Measurements from ENCODE around the gene STIM2.
A peak's percentile ranks its signal among the peaks of the same experiment; 100 is the strongest.

The STIM2 gene

DNA sequence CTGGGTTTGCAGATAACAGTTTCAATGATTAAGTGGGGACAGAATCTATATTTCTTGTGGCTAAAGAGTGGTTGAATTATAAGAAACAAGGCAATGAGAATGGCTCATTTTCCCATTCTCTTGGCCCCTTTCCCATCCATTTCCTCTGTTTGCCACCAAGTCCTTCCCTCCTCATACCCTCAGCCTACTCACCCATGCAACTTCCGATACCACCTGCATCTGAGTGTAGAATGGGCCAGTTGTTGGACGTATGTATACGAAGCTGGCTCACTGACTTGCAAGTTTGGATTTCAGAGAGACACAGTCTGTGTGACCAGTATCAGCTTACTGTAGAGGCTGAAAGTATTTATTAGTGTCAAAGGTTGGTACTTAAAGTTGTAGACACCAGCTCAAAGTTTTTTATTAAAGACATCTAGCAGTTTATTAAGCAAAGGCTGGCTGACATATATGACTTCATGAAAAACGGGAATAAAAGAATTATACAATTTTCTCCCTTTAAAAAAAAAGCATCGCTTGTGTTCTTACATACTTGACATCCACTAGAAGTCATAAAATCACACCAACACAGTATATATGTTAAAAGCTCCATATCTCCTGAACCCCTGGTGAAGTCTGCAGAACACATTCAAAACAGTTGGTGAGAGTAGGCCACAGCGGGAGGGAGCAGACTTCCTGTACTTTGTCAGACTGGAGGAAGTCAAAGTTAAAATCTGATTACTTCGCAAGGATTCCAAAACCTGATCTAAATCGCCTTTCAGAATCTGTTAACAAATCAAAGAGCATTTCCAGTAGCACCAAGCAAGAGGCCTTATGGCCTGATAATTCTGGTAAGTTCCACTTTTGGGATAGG, 22.4 kb upstream of the STIM2 start:
- no peak for DNase-seq

DNA sequence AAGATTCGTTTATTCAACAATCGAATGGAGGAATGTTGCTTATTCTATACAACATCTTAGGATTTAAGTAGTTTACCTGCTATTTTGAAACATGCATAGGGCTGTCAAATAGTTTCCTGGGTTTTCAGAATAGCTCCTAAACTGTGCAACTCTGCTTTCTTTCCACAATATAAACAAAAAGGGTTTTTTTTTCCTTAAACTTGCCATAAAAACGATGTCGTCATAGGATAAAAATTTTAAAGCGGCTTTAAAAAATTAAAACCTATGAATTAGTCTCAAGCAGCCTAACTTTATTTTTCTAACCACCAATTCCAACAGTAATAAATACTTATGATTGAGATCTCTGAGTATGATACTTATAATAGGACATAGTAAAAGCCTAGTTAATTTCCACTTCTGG, 21.6 kb upstream of the STIM2 start:
- DNase-seq, result no peak

DNA sequence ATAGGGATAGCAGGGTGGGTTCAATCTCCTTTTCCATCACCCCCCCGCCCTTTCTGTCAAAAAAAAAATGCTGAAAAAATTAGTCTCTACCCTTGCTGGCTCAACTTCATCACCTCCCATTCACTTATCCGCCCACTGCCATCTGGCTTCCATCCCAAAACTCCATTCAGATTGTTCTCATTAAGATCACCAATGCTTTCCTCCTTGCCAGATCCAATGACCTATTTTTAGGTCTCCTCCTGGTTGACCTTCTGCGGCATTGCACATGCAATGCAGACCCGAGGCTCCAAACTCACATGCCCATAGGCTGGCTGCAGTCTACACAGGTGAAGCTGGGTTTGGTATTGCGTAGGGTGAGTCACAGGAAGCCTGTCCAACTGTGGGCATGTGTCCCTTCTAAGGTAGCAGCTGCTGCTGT, 21.1 kb upstream of the STIM2 start:
- no peak for DNase-seq

DNA sequence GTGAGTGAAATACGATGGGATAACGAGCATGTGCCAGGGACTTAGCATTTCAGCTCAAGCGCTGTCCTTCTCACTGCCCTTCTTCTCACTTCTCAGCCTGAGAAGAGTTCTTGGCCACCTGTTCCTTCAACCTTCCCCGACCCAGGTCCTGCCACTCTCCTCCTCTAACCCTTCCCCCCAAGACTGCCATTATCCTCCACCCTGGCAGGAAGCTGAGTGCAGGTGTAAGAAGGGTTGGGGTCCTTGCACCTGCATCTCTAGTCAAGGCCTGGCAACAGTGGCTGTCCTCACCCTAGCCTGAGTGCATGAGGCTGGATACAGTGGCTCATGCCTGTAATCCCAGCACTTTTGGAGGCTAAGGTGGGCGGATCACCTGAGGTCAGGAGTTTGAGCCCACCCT, 19.9 kb upstream of the STIM2 start:
- no peak for DNase-seq

DNA sequence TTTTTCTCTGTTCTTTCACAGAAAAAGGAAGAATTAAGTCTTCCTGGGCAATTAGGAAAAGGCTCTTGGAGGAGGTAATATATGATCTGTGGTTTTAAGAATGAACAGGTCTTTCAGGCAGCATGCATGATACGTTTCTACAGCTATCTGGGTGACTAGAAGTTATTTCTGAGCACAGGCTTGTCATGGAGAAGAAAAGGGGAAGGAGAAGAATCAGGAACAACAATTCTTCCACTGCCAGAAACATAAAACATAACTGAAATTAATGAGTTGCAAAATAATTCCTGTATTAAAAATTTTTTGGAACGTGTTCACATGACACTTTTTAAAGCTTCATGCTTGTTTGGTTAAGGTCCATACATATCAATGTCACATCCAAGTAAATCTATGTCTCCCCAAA, 17.7 kb upstream of the STIM2 start:
- DNase-seq, result no peak

DNA sequence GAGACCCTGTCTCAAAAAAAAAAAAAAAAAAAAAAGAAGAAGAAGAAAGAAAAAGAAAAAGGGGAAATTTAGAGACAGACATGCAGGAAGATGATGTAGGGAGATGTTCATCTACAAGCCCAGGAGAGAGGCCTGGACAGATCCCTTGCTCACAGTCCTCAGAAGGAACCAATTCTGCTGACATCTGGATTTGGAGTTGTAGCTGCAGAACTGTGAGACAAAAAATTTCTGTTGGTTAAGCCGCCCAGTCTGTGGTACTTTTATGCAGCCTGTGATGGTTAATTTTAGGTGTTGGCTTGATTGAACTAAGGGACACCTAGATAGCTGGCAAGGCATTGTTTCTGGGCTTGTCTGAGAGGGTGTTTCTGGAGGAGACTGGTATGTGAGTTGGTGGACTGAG, 10.1 kb upstream of the STIM2 start:
- DNase-seq, result no peak

DNA sequence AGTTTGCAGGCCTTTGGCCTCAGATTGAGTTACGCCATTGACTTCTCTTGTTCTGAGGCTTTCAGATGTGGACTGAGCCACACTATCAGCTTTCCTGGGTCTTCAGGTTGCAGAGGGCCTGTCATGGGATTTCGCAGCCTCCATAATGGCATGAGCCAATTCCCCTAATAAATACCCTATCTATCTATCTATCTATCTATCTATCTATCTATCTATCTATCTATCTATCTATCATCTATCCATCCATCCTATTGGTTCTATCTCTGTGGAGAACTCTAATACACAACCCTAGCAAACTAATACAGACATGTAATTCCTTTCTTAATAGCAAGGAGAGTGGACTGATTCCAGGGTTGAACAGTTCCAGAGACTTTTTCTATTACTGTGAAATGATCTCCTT, 9.5 kb upstream of the STIM2 start:
- DNase-seq, result no peak

DNA sequence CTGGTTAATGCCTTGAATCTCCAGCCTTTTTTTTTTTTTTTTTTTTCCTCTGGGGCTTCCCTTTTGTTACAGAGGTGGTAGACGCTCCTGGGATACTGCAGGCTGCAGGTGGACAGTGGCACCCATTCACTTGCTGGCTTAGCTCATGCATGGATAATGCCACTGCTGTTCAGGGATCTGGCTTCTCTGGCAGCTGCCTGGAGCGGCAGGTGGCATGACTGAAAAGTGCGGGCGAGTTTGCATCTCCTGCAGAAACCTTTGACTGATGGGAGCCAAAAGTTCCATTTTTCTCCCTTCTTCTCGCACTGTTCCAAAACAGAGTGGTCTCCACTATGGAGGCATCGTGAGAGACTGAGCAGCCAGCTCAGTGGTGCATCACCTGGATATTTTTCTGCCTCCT, 5.9 kb upstream of the STIM2 start:
- no peak for DNase-seq

DNA sequence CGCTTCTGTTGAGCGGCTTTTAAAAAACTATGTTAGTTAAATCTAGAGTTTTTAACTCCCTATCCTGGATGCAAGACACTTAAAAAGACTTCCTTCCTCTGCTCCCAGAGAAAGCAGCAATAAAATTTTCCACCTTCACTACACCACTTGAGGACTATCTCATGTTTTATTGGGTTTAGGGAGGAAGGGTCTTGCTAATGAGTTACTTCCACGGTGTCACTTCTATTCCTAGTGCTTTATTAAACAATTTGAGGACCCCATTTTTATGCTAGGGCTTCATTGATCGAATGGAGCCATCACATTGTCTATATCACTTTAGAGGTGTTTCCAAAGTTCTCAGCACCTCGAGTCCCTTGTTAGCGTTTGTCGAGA, 3.7 kb upstream of the STIM2 start:
- no peak for DNase-seq

DNA sequence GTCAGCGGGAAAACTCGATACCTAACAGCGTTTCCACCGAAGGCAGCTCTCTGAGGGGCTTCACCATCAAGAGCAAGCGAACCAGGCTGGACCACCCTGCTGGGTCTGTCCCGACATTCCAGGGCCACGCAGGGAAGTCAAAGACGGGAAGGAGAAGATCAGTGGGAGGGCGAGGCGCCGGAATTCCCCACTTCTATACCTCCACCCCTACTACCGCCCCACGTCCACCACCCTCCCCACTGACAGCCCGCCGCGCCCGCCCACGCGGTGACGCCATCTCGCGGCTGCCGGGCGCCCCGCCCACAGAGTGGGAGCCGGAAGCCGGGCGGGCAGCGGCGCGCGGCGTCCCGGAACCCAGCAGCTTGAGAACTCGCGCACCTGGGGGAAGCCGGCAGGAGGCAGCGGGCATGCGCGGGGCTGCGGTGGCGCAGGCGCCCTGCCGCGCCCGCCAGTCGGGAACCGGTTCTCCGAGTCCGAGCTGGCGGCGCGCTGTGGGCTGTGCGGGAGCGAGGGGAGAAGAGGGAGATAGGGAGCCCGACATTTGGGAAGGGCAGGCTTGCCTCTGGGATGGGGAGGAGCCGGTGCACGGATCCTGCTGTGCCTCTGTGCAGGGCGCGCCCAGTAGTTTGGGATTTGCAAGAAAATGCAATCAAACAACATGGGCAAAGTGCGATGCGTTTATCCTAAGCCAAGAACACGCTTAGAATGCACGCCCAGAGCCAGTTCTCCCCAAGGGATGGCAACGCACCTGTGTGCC, 3.2 kb upstream of the STIM2 start:
- DNase-seq, result peak; percentile 94

DNA sequence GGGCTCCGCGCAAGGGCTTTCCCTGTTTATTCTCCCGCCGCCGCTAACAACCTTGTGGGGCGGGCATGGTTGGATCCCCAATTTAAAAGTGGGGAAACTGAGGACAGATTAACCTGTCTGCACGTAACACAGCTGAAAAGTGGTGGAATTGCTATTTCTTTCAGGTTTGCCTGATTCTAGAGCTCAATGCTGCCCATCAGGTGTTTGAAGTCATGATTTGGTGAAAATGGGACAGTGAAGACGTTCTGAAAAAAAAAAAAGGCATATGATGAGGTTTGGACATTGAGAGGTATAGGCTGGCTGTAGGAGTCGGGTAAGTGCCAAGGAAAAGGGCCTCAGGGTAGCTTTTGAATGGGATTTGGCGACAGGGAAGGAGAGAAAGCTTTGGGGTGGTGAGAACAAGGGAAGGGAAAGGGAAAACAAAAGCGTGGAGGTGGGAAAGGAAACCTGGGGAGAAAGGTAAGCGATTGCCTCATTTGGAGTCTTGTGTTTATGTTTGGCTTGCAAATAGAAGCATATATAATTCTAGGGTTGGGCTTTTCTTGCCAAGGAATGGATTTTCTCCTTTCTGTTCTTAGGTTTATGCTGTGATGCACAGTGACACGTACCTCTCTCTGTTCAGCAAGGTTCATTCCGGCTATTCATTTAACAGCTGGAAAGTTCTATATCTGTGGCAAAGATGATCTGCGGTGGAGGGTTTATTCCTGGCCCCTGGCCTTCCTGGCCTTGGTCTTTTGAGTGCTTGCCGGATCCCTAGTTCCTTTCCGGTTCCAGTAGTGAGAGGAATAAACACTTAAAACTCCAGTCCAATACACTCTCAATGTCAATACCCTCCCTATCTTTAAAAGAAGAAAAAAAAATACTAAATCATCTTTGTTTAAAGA, 2.4 kb upstream of the STIM2 start:
- no peak for DNase-seq

DNA sequence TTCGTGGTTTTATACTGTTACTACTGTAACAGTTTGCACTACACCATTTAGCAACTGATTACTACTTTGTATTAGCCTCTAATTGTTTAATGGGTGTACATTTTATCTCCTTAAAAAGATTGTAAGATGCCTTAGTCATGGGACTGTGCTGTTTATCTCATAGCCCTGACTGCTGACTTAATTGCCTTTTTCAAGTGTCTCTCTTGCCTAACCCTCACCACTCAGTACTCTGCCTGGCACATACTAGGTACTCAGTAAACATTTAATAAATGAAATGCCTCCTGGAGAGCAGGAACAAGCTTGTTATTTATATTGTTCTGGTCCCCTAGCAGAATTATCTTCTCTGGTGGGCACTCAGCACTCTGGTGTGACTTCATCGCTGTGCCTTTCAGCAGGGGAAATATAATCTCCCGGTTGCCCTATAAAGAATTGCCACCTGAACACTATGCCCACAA, 1.7 kb upstream of the STIM2 start:
- DNase-seq, result no peak

DNA sequence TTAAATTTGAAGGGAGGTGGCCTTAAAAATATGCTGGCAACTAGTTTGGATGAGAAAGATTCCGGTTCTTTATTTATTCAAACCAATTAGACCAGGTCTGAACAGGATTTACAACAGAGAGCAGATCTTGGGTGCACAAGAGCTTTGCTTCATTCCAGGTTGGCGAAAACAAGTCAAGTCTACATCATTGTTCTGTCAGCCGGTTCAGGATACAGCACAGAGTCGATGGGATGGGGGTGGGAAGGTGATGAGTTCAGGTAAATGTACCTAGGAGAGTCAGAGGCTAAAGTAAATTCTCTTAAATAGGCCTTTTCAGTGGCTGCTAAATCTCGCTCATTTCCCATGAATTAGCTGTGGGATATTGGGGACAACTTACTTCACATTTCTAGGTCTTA, 882 bp upstream of the STIM2 start:
- no peak for DNase-seq

DNA sequence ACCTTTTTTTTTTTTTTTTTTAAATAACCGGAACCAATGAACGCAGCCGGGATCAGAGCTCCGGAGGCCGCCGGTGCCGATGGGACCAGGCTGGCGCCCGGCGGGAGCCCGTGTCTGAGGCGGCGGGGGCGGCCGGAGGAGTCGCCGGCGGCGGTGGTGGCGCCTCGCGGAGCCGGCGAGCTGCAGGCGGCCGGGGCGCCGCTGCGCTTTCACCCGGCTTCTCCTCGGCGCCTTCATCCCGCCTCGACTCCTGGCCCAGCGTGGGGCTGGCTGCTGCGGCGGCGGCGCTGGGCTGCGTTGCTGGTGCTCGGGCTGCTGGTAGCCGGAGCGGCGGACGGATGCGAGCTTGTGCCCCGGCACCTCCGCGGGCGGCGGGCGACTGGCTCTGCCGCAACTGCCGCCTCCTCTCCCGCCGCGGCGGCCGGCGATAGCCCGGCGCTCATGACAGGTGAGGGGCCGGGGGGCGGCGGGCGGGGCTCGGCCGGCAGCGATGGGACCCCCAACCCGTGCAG, 337 bp downstream of the STIM2 start:
- peak; percentile 59 for DNase-seq

DNA sequence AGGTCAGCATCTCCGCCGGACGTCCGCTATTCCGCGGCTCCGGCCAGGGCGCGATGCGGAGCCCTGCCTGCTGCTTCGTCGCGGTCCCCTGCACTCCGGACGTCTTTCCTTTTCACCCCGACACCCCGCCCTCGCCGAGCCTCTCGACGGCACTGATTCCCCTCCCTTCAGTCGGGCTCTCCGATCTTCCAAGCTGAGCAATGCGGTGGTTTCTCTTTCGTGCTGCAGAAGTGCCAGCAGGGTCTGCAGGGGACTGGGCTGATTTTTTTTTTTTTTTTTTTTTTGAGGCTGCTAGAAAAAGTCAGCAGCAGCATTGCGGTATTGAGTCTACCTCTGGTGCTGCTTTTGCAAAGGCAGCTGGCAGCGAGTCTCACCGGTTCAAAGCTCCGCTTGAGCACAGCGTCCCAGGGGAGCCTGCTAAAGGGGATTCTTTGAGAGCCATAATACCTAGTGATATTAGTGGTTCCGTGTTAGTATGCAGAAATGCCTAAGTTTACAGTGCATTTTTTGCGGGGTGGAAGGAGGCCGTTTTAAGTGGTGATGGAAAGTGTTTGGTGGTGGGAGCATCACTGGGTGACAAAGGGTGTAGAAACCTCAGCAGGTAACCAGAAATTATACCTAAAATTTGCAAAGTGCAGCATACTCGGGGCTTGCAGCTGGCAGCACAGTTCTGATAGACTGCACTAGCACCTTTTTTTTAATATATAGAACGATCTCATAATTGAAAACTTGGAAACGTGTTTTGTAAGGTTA, 969 bp downstream of the STIM2 start:
- DNase-seq, result peak; percentile 76

DNA sequence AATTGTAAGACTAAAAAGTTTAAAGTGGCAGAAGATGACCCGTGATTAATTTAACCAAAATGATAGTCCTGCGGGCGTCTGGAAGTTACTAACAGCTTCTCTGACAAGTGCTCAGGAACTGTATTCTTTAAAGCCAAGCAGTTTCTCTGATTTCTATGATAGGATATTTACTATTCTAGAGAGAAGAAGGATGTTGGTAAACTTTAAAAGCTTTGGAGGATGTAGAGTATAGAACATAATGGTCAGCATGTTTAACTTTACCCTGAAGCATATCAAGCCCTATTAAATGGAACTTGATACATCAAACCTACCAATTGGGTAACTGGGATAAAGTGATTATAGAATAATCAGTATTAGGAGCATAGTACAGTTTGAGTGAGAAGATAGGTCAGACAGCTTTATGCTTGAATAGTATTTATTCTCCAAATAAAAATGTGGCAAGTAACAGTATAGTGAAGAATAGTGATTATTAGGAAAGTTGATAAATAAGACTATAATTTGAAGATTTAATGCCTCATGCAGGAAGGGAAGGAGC, 1.8 kb downstream of the STIM2 start:
- DNase-seq, result no peak

DNA sequence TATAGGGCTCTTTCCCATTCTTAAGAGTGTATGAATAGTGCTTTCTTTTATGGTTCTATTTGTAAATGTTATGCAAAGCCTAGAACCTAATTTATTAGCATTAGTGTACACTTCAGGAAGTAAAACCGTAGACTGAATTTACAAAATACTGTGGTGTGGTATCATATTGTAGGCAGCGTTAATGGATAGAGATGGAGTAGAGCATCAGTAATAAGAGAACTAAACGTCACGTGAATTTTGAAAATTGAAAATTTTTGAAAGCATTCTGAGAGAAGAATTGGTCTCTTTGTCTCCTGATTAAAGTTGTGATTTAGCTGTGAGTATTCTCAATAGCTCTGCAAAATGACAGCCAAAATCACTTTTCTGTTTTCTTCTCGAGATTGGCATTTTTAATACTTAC, 2.9 kb downstream of the STIM2 start:
- no peak for DNase-seq

DNA sequence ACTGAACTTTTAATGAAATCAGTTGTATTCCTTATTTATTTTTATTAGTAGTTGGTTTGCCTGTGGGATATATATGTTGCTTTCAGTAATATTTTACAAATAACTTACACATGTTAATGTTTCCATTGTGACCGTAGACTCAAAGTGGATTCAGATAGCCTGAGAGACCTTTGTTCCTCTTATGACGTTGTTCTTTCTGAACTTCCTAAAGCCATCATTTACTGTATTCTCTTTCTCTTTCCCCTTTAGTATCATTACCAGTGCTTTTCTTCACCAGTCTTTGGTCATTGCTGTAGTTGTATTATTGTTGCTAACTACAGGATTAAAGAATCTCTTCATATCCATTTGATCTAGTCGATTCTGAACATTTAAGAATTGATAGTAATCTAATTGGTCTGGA, 4.3 kb downstream of the STIM2 start:
- no peak for DNase-seq

DNA sequence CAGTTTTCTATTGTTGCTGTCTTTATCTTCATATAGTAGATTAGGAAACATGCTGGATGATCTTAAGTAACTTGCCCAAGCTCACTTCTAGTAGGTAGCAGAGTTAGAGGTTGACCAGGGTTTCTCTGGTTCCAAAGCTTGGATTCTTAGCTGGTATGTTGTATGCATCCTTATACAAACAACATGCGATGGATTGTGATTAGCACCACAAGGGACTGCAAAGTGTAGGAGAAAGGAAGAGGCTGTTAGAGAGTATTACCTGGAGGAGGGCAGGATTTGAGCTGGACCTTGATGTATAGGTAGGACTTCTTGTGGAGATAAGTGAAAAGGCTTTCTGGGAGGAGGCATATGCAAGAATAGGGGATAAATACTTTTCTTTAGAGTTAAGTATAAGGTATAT, 5.6 kb downstream of the STIM2 start:
- DNase-seq, result no peak

DNA sequence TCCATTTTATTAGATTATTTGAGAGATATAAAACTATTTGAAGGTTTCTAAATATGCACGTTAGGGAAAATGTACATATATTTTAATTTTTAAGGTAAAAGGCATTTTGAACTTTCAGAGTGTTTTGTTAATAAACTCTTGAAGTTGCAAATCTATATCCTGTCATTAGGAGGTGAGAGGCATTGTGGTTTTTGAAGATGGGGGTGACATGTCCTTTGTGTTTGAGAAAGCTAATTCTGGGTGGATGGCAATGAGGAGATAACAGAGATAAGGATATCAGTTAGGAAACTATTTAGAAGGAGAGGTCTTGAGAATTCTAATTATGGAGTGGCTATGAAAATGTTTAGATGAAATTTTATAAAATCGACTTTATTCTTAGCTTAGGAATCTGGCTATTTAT, 6.1 kb downstream of the STIM2 start:
- DNase-seq, result no peak

DNA sequence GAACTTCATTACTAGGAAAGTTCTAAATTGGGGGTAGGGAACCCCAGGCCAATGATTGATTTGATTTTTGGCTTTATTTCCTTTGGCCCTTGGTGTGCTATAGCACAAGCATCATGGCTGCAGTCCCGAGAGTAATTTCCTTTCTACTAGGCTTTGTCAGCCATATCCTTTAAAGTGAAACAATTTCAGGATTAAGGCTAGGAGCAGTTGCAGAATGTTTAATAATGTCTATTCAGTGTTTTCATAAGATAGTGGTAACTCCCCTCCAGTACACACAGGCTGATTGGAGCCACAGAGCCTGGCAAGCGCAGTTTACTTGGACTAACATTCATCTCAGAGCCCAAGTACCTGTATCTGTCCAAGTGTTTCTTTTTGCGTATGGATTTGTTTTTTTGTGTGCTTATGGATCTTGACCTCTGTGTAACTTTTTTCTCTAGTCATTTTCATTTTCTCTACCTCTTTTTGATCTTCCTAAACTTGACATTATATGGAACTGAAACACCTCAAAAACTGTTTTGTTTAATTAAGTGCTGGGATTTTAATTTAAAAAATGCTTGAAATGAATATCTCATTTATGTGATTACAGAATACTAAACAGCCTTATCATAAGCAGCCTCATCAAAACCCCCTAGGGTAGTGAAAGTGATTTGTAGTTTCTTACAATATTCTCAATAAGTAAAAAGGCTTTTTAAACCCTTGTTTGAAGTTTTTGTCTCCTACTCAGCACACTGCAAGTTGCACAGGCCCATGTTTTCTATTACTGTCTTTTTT, 7.5 kb downstream of the STIM2 start:
- no peak for DNase-seq
